ENCODE measurements around the gene C2orf69.

The C2orf69 gene

DNA sequence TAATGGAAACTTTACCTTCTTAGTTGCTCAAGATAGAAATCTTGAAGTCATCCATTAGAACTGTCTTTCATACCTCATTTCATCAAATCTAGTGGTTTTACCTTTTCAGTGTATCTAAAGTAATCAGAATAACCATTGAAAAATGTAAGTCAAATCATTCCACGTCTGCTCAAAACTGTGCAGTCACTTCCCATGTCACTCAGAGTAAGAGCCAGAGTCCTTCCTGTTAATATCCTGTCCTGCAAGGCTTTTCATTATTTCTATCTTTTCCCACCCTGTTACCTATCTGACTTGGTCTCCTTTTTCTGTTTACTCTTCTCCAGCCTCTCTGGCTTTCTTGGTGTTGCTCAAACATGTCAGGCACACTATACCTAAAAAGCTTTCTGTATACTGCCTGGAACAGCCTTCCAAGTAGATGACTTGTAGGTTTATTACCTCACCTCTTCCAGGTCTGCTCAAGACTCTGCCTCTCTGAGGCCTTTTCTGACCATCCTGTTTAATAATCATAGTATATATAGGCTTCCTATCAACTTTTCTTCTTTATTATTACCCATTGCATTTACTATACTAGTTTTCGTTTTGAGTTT is 3.4 kb downstream of the C2orf69 start:
- Histone ChIP-seq H3K27me3 (ENCODE audit: control insufficient read depth, insufficient read depth, low read length) (no peaks in the 10 kb centered on the region), H3K36me3 (ENCODE audit: control insufficient read depth, insufficient read depth, low read length) (peaks cover 10% of the 10 kb centered on the region; the same call in 1 of the 2 replicates), H3K27ac (ENCODE audit: low read length) (no peak overlapping the region), H3K4me1 (ENCODE audit: control insufficient read depth, insufficient read depth, low read length) (no peaks in the 10 kb centered on the region), H3K9me3 (ENCODE audit: control insufficient read depth, insufficient read depth, low read length) (no peaks in the 10 kb centered on the region; the same call in 1 of the 2 replicates), H3K4me3 (ENCODE audit: low read length) (no peak overlapping the region)
- no peak for DNase-seq (ENCODE audit: low read depth, low spot score)
- WGBS (ENCODE audit: insufficient coverage, insufficient read length), result no CpG with 5 or more reads among the region's 2 CpGs

GRCh38 chr2:199916980-199917379 is 5.9 kb downstream of the C2orf69 start:
- no CpG with 5 or more reads among the region's 4 CpGs for WGBS (ENCODE audit: insufficient coverage, insufficient read length)
- Histone ChIP-seq H3K4me1 (ENCODE audit: control insufficient read depth, insufficient read depth, low read length) (no peaks in the 10 kb centered on the region), H3K27ac (ENCODE audit: low read length) (no peak overlapping the region), H3K9me3 (ENCODE audit: control insufficient read depth, insufficient read depth, low read length) (no peaks in the 10 kb centered on the region; the same call in 1 of the 2 replicates), H3K27me3 (ENCODE audit: control insufficient read depth, insufficient read depth, low read length) (no peaks in the 10 kb centered on the region), H3K4me3 (ENCODE audit: low read length) (no peak overlapping the region), H3K36me3 (ENCODE audit: control insufficient read depth, insufficient read depth, low read length) (peaks cover 10% of the 10 kb centered on the region; the same call in 1 of the 2 replicates)
- no peak for DNase-seq (ENCODE audit: low read depth, low spot score)

DNA sequence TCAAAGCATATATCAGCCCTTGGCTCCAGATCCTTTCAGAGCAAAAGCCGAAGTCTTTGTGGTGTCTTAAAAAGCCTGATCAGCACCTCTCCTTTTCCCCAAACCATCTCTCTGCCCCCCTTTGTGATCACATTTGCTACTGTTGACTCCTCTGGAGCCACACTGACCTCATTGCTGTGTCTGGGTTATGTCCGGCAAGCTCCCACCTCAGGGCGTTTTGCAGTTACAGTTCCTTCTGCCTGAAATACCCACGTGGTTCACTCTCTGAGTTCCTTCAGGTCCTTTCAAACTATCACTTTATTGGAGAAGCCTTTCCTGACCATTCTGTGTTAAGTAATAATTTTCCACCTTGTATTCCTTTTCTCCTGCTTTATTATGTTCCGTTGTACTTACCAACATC is 11.8 kb downstream of the C2orf69 start:
- H3K36me3 ChIP-seq (ENCODE audit: control insufficient read depth, insufficient read depth, low read length), result no peaks in the 10 kb centered on the region; the same call in 1 of the 2 replicates
- H3K4me3 ChIP-seq (ENCODE audit: low read length), result no peak overlapping the region
- H3K9me3 ChIP-seq (ENCODE audit: control insufficient read depth, insufficient read depth, low read length), result no peaks in the 10 kb centered on the region
- no peaks in the 10 kb centered on the region for H3K4me1 ChIP-seq (ENCODE audit: control insufficient read depth, insufficient read depth, low read length)
- no CpG with 5 or more reads among the region's 5 CpGs for WGBS (ENCODE audit: insufficient coverage, insufficient read length)
- no peak overlapping the region for H3K27ac ChIP-seq (ENCODE audit: low read length)
- H3K27me3 ChIP-seq (ENCODE audit: control insufficient read depth, insufficient read depth, low read length), result no peaks in the 10 kb centered on the region
- DNase-seq (ENCODE audit: low read depth, low spot score), result no peak

DNA sequence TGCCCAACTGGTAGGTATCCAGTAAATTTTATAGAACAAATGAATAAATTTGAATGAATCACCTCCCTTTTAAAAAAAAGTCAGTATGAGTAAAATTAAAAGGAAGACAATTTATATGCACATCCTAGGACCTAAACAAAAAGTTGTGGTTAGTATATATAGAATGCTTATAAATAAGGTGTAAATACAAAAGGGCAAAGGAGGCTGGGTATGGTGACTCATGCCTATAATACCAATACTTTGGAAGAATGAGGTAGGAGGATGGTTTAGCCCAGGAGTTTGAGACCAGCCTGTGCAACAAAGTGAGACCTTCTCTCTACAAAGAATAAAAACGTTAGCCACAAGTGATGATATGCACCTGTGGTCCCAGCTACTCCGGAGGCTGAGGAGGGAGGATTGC is 12.8 kb downstream of the C2orf69 start:
- Histone ChIP-seq H3K27me3 (ENCODE audit: control insufficient read depth, insufficient read depth, low read length) (no peaks in the 10 kb centered on the region), H3K27ac (ENCODE audit: low read length) (no peak overlapping the region), H3K4me3 (ENCODE audit: low read length) (no peak overlapping the region), H3K36me3 (ENCODE audit: control insufficient read depth, insufficient read depth, low read length) (no peaks in the 10 kb centered on the region; the same call in 1 of the 2 replicates), H3K9me3 (ENCODE audit: control insufficient read depth, insufficient read depth, low read length) (no peaks in the 10 kb centered on the region), H3K4me1 (ENCODE audit: control insufficient read depth, insufficient read depth, low read length) (no peaks in the 10 kb centered on the region; the same call in 1 of the 2 replicates)
- WGBS (ENCODE audit: insufficient coverage, insufficient read length), result no CpG with 5 or more reads among the region's 2 CpGs
- DNase-seq (ENCODE audit: low read depth, low spot score), result no peak

DNA sequence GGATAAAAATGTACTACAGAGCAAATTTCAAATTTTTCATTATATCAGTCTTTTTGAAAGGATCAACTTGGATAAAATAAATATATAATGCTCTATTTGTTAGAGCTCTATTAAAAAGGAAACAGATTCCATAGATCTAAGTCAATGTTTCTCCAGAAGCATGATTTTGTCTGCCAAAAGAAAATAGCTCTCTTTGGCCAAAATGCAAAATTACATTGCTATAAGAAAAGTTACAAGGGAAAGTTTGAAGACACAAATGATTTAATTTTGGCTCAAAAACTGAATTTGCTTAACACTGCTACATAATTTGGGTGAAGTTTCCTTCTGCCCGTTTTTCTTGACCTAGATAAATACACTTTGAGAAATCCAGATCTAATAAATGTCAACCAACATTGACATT is 15.7 kb downstream of the C2orf69 start:
- Histone ChIP-seq H3K36me3 (ENCODE audit: control insufficient read depth, insufficient read depth, low read length) (no peaks in the 10 kb centered on the region), H3K27ac (ENCODE audit: low read length) (no peak overlapping the region), H3K4me1 (ENCODE audit: control insufficient read depth, insufficient read depth, low read length) (no peaks in the 10 kb centered on the region; the same call in 1 of the 2 replicates), H3K9me3 (ENCODE audit: control insufficient read depth, insufficient read depth, low read length) (no peaks in the 10 kb centered on the region), H3K4me3 (ENCODE audit: low read length) (no peak overlapping the region), H3K27me3 (ENCODE audit: control insufficient read depth, insufficient read depth, low read length) (no peaks in the 10 kb centered on the region)
- no CpG with 5 or more reads among the region's 1 CpG for WGBS (ENCODE audit: insufficient coverage, insufficient read length)
- no peak for DNase-seq (ENCODE audit: low read depth, low spot score)

- Histone ChIP-seq H3K9me3 (ENCODE audit: control insufficient read depth, insufficient read depth, low read length) (no peaks in the 10 kb centered on the region), H3K36me3 (ENCODE audit: control insufficient read depth, insufficient read depth, low read length) (peaks cover 3% of the 10 kb centered on the region; the same call in 1 of the 2 replicates), H3K4me3 (ENCODE audit: low read length) (no peak overlapping the region), H3K27me3 (ENCODE audit: control insufficient read depth, insufficient read depth, low read length) (no peaks in the 10 kb centered on the region), H3K4me1 (ENCODE audit: control insufficient read depth, insufficient read depth, low read length) (no peaks in the 10 kb centered on the region; the same call in 1 of the 2 replicates), H3K27ac (ENCODE audit: low read length) (no peak overlapping the region)
- no peak for DNase-seq (ENCODE audit: low read depth, low spot score)
- no CpG with 5 or more reads among the region's 2 CpGs for WGBS (ENCODE audit: insufficient coverage, insufficient read length)
Observed at GRCh38 chr2:199928226-199928625, 17.1 kb downstream of the C2orf69 start.

GRCh38 chr2:199928626-199929025 is 17.5 kb downstream of the C2orf69 start:
- Histone ChIP-seq H3K4me3 (ENCODE audit: low read length) (no peak overlapping the region), H3K36me3 (ENCODE audit: control insufficient read depth, insufficient read depth, low read length) (peaks cover 3% of the 10 kb centered on the region; the same call in 1 of the 2 replicates), H3K4me1 (ENCODE audit: control insufficient read depth, insufficient read depth, low read length) (no peaks in the 10 kb centered on the region; the same call in 1 of the 2 replicates), H3K9me3 (ENCODE audit: control insufficient read depth, insufficient read depth, low read length) (no peaks in the 10 kb centered on the region), H3K27me3 (ENCODE audit: control insufficient read depth, insufficient read depth, low read length) (no peaks in the 10 kb centered on the region), H3K27ac (ENCODE audit: low read length) (no peak overlapping the region)
- DNase-seq (ENCODE audit: low read depth, low spot score), result no peak

GRCh38 chr2:199929262-199929661 is 18.2 kb downstream of the C2orf69 start:
- Histone ChIP-seq H3K36me3 (ENCODE audit: control insufficient read depth, insufficient read depth, low read length) (peaks cover 3% of the 10 kb centered on the region; the same call in 1 of the 2 replicates), H3K4me1 (ENCODE audit: control insufficient read depth, insufficient read depth, low read length) (no peaks in the 10 kb centered on the region; the same call in 1 of the 2 replicates), H3K27me3 (ENCODE audit: control insufficient read depth, insufficient read depth, low read length) (no peaks in the 10 kb centered on the region), H3K9me3 (ENCODE audit: control insufficient read depth, insufficient read depth, low read length) (no peaks in the 10 kb centered on the region), H3K27ac (ENCODE audit: low read length) (no peak overlapping the region), H3K4me3 (ENCODE audit: low read length) (no peak overlapping the region)
- WGBS (ENCODE audit: insufficient coverage, insufficient read length), result no CpG with 5 or more reads among the region's 2 CpGs
- DNase-seq (ENCODE audit: low read depth, low spot score), result no peak

GRCh38 chr2:199932312-199932855 is 21.3 kb downstream of the C2orf69 start:
- Histone ChIP-seq H3K27me3 (ENCODE audit: control insufficient read depth, insufficient read depth, low read length) (no peaks in the 10 kb centered on the region), H3K4me1 (ENCODE audit: control insufficient read depth, insufficient read depth, low read length) (no peaks in the 10 kb centered on the region; the same call in 1 of the 2 replicates), H3K9me3 (ENCODE audit: control insufficient read depth, insufficient read depth, low read length) (no peaks in the 10 kb centered on the region), H3K4me3 (ENCODE audit: low read length) (no peak overlapping the region), H3K36me3 (ENCODE audit: control insufficient read depth, insufficient read depth, low read length) (peaks cover 6% of the 10 kb centered on the region; the same call in 1 of the 2 replicates), H3K27ac (ENCODE audit: low read length) (no peak overlapping the region)
- no CpG with 5 or more reads among the region's 4 CpGs for WGBS (ENCODE audit: insufficient coverage, insufficient read length)
- no peak for DNase-seq (ENCODE audit: low read depth, low spot score)

DNA sequence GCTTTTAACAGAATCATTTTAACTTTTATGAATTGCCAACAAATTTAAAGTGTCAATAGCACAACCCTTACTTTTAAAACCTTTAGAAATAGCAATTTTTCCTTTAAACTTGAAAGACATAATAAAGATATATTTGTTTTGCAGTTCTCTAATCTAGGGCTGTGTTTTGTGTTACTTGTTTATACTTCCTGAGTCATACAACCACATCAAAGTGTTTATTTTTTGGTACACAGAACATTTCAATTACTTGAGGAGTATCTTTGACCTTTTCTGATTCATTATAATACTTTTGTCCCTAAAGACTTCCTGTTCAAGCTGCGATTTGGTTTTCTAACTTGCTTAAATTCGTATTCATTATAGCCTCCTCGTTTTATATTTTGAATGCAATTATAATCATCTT is 22.4 kb downstream of the C2orf69 start:
- H3K4me3 ChIP-seq (ENCODE audit: low read length), result no peak overlapping the region
- no peaks in the 10 kb centered on the region for H3K27me3 ChIP-seq (ENCODE audit: control insufficient read depth, insufficient read depth, low read length)
- no peaks in the 10 kb centered on the region; the same call in 1 of the 2 replicates for H3K4me1 ChIP-seq (ENCODE audit: control insufficient read depth, insufficient read depth, low read length)
- H3K9me3 ChIP-seq (ENCODE audit: control insufficient read depth, insufficient read depth, low read length), result no peaks in the 10 kb centered on the region
- WGBS (ENCODE audit: insufficient coverage, insufficient read length), result no CpG with 5 or more reads among the region's 3 CpGs
- DNase-seq (ENCODE audit: low read depth, low spot score), result no peak
- no peak overlapping the region for H3K27ac ChIP-seq (ENCODE audit: low read length)
- H3K36me3 ChIP-seq (ENCODE audit: control insufficient read depth, insufficient read depth, low read length), result peaks cover 6% of the 10 kb centered on the region; the same call in 1 of the 2 replicates

GRCh38 chr2:199936554-199936953 is 25.5 kb downstream of the C2orf69 start:
- no peaks in the 10 kb centered on the region for H3K9me3 ChIP-seq (ENCODE audit: control insufficient read depth, insufficient read depth, low read length)
- H3K4me3 ChIP-seq (ENCODE audit: low read length), result no peak overlapping the region
- no peak overlapping the region for H3K27ac ChIP-seq (ENCODE audit: low read length)
- H3K27me3 ChIP-seq (ENCODE audit: control insufficient read depth, insufficient read depth, low read length), result no peaks in the 10 kb centered on the region
- no peak for DNase-seq (ENCODE audit: low read depth, low spot score)
- H3K4me1 ChIP-seq (ENCODE audit: control insufficient read depth, insufficient read depth, low read length), result no peaks in the 10 kb centered on the region
- H3K36me3 ChIP-seq (ENCODE audit: control insufficient read depth, insufficient read depth, low read length), result peaks cover 7% of the 10 kb centered on the region; the same call in 1 of the 2 replicates
- no CpG with 5 or more reads among the region's 2 CpGs for WGBS (ENCODE audit: insufficient coverage, insufficient read length)

Measured in iPS DF 6.9 (cell line).